Activated CD8-positive, alpha-beta memory T cell treated with anti-CD3 and anti-CD28 coated beads, Interleukin-2, amount 50 U/mL, for 4 hours (primary cell): Measurements from ENCODE around the gene MCAT.
A peak's percentile ranks its signal among the peaks of the same experiment; 100 is the strongest.

Source experiments
- DNase-seq: peaks from one replicate; pipeline ENCODE4 v3.0.0-alpha.2; 2020

The MCAT gene

DNA sequence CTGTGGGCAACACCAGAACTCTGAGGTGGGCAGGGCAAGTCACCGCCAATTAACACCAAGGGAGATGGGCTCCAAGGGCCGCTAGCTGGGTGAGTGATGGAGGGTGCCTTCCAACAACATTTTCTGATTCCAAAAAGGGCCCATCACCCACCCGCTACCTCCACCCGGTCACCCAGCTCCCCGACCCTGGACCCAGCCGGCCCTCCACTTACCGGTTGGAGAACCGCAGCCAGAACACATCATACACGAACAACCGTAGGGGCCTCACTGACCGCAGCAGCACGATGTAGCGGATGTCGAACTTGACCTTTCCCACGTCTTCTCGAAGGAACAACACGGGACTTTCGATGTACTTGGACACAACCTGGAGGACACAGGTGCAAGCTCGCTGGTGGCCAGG, 29.0 kb upstream of the MCAT start:
- peak; percentile 6 for DNase-seq

DNA sequence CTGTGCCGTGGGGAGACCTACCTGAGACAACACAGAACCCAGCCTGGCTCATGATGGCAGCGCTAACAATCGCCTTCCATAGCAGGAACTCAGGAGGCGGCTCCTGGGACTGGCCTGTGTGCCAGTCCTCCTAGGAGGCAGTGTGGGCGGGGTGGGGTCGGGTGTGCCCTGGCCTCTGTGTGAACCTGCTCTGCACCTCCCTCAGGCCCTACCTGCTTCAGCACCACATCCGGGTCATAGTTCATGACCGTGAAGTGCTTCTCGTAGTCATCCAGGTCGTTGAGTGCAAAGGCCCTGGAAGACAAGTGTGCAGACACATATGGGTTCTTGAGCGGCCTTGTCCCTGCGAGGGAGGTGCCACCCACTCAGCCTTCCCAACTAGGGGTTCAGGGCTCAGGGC, 28.4 kb upstream of the MCAT start:
- DNase-seq = no peak

DNA sequence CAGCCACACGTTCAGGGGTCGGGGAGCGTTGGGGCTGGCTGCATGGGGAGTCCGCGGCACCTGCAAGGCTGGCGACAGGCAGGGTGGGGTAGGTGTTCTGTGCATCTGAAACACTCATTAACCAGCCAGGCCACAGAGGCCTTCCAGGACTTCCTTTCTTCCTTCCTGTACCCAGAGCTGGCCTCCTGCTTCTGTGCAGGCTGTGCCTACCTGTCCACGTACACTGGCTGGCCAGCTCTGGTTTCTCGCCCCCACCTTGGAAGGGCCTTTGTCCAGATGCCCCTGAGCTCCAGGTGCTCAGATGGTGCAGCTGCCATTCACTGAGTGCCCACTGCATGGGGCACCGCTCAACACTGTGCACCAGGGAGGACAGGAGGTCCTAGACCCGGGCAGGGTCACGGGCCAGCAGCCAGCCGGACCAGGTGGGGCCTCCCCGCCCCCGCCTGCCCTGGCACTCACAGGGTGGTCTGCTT, 27.9 kb upstream of the MCAT start:
- DNase-seq = no peak

DNA sequence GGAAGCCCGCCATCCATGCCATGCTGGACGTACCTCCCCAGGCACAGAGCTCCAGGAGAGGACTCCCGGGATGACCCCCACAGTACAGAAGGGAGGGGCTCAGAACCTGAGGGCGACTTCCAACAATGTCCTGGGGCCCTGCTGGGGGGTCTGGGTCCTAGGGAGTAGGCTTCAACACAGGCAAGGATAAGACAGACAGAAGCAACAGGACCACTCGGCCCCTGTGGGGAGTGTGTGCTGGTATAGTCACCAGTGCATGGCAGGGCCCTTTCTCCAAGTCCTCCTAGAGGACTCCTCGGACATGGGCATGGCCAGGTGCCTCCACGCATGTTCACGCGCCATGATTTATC, 26.9 kb upstream of the MCAT start:
- no peak for DNase-seq

DNA sequence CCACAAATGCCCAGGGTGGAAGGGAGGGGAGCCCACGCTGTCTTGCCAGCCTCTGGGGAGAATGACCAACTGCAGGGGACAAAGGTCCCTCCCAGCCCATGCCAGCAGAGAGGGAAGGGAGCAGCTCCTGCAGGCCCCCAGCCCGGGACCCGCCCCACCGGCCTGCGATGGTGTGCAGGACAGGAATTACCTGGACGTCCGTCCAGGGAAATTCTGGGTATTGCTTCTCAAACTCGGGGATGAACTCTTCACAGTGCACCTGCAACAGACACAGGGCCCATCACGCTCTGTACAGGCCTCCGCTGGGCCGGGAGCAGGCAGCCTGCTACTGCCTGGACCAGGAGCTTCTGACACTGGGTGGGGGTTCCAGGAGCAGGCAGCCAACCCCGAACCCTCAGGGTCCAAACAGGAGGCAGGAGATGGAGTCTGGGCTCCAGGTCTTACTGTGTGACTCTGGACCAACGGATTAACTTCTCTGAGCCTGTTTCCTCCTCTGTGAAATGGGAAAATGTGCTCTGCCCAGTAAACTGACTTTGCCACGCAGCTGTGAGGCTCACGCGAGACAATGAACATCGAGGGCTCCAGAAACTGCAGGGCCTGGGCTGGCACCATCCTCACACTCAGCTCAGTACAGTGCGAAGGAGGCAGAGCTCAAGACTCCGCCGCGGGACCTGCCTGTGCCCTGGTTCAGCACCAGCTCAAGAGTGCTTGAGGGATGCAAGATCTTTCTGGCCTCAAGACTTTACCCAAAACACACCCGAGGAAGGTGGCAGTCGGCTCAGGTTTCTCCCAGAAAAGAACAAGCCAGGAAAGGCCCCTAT, 26.3 kb upstream of the MCAT start:
- no peak for DNase-seq

DNA sequence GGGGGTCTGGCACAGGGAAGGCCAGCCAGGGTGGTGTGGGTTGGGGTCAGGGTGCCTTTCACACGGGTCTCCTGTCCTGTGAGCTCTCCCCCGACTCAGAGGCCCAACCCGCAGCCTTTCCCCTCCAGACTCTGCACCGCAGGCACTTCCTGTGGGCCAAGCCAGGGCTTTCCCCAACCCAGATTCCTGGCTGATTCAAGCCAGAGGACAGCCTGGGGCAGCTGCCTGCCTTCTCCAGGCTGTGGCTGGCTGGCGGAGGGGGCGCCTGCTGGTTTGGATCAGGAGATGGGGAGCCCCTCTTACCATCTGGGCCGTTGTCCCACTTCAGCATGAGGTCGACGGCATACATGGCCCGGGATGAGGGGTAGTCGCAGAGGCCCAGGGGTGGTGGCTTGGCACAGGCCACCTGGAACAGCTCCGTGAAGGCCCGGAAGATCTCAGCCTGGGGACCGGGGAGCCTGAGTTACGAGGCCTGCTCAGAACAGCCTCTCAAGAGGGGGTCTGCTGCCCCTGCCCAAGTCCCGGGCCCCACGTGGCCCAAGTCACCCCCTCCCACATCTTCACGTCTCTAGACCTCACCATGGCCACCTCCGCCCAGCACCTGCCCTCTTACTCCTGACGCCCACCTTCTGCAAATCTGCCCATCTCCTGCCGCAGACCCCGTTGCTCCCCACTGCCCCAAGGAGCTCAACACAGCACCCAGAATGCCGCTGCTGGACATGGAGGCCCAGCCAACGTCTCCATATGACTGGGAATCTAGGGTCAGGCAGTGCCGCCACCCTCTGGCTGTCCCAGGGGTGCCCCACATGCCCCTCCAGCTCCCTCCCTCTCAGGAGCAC, 25.5 kb upstream of the MCAT start:
- no peak for DNase-seq

DNA sequence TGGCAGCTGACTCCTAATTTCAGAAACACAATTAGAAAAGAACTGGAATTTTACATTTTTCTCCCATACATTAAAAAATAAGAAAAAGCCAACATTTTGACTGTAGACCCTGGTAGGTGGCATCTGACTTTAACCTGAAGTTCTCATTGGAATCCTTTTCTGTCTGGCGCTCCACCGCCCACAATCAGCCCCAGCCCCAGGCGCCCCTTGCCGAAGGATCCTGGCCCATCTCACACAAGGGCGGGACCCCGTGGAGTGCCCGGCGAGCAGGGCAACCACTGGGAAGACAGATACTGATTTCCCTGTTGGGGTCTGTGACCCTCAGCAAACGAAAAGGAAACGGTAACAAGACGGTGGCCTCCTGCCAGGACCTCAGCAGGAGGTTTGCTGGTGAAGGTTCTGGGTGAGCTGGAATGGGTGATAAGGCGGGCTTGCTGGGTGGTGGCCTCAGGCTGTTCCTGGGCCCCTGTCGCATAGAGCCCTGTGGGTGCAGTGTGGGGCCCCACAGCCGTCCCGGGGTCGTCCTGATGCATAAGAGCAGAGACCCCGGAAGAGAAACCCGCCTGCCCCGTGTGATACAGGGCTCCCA, 23.9 kb upstream of the MCAT start:
- DNase-seq = no peak

DNA sequence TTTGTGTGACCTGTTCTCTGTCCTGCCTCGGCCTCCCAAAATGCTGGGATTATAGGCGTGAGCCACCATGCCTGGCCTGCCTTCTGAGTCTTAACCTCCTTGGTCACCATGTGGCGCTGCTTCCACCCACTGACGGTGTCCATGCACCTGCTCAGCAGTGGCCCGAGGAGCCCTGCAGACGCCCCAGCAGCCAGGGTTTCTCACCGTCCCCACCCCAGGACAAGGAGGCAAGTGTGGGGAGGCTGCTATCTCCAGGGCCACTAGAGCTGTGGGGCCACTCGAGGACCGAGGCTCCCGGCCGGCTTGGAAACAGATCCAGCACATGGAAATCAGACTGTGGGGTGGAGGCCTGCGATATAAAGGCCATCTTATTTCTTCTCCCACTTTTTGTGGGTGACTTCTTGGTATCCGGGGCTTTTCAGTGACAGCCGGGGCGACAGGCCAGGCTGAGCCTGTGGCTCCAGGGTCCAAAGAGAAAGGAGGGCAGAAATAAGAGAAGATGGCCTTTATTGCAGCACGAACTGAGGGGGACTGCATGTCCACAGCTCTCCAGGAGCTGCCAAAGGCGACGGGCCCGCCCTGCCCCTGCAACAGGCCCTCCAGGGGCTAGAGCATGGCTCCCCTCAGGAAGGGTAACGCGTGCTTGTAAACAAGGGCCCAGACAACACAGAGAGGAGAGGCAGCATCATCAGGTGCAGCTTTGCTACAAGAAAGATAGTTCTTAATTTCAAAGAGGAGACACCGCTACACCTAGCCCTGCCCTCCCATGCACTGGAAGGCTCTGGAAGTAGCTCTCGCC, 23.1 kb upstream of the MCAT start:
- DNase-seq = no peak

DNA sequence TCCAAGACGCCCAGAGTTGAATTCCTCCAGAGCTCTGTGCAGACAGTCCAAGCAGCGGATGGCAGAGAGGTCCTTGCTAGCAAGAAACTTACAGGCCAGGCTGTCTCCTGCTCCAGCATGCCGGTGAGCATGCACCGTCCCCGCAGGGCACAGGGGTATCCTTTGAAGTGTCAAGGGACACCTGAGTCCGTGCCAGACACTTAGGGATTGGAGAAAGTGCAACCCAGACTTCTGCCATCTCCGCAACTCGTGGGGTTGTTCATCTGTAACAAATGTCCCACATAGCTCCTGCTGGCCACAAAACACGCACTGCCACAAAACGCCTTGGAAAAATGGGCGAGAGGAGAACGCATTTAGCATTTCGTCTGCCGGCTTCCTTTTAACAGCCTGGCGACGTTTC, 21.4 kb upstream of the MCAT start:
- no peak for DNase-seq

DNA sequence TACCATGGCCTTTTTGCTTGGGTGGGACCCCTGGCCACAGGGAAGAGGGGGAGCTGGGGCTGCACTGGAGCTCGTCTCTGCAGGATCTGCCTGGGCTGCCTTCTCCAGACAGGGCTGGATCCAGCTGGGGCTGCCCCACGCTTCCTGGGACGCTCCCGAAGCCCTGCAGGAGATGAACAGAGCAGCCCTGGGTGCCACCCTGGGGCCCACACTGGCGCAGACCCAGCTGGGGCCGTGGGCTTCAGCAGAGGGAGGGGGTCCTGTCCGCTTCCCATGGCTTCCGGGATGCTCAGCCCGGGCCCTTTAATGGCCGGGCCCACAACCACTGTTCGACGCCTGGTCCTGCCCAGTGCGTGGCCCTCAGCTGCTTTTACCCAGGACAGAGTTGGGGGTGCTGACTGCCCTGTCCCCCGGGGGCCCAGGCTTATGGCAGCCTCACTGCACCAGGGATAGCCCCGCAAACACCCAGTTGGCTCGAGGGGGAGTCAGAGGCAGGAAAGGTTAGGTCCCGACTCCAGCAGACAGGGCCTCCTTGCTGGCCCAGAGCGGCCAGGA, 20.1 kb upstream of the MCAT start:
- no peak for DNase-seq

DNA sequence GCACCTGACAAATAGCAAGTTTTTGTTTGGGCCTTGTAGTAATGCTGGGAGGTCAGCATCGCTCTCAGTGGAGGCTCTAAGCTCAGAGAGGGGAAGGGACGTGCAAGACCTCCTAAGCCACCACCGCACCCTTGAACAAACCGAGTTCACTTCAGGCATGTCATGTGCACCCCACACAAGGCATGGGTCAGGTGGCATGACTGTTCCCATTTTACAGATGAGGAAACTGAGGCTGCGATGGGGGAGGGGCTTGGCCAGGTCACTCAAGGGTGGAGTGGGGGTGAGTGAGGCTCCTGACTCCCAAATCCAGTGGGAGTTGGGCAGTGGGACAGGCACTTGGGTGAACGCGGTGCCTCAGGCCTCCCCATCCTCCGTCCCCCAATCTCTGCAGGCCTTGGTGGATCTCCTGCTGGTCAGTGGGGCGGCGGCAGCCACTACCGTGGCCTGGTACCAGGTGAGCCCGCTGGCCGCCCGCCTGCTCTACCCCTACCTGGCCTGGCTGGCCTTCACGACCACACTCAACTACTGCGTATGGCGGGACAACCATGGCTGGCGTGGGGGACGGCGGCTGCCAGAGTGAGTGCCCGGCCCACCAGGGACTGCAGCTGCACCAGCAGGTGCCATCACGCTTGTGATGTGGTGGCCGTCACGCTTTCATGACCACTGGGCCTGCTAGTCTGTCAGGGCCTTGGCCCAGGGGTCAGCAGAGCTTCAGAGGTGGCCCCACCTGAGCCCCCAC, 19.4 kb upstream of the MCAT start:
- no peak for DNase-seq

DNA sequence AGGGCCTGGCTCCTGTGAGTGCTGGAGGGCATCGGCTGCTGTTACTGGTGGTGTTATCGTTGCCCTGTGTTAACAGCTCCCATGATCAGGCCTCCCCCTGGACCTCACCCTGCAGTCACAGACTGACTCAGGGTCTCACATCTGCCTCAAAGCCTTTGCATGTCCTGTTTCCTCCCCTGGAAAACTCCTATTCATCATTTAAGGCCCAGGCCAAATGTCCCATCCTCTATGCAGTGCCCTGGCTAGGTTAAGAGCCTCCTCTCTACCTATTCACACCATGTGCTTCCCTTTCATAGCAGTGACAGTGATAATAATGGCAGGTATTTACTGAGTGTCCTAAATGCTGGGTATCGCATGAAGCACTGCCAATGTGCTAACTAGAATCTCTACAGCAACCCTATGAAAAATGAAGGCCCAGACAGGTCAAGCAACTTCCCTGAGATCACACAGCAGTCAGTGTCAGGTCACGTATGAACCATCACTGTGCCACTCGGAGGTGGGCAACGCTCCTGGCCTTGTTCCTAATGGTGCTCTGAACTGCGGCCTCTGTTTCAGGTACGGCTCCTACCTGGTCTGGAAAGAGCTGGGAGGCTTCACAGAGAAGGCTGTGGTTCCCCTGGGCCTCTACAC, 17.4 kb upstream of the MCAT start:
- DNase-seq = no peak

DNA sequence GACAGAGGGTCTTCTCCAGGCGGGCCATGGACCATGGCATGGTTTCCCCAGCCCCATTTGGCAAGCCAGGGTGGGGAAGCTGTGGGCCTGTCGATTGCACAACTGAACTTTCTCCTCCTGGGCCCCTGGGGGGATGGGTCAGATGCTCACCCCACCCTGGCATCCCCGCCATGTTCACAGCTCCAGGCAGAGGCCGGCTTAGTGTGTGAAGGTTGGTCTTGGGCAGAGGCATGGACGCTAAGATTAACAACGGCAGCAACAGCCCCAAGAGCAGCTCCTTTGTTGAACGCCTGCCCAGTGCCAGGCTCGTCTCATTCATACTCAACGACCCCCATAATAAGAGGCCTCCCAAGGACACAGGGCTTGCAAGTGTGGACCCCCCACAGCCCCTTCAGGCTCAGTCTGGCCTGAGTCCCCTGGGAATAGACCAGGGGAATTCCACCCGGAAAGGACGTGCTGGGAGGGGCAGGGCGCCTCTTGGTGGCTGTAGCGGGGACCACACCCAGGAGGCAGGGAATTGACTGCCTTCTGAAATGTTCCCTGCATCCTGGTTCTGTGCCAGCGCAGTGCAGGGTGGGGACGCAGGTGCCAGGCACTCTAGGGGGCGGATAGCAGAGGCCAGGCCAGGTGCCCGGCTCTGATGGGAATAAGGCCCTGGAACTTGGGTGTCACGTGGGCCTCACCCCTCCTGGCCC, 16.4 kb upstream of the MCAT start:
- no peak for DNase-seq

DNA sequence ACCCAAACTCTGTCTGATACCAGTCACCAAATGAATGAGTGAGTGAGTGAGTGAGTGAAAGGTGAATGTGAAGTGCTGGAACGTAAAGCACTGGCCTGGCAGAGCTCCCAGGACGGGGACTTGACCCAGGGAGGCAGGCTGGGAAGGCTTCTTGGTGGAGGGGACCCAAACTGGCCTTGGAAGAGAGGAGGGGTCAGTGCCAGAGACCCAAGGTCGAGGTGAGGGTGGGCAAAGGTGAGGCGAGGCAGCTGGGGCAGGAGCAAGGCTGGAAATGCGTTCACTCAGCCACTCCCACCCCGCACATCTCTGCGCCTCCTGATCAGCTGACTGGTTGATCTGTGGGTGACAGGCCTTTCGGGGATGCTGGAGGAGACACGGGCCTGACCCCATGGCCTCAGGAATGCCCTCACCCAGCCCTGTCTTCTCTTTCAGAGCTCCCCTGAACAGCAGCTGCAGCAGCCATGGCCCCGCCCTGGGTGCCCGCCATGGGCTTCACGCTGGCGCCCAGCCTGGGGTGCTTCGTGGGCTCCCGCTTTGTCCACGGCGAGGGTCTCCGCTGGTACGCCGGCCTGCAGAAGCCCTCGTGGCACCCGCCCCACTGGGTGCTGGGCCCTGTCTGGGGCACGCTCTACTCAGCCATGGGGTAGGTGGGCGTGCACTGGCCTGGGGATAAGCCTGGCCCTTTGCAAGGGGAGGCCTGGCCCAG, 15.7 kb upstream of the MCAT start:
- DNase-seq = no peak

DNA sequence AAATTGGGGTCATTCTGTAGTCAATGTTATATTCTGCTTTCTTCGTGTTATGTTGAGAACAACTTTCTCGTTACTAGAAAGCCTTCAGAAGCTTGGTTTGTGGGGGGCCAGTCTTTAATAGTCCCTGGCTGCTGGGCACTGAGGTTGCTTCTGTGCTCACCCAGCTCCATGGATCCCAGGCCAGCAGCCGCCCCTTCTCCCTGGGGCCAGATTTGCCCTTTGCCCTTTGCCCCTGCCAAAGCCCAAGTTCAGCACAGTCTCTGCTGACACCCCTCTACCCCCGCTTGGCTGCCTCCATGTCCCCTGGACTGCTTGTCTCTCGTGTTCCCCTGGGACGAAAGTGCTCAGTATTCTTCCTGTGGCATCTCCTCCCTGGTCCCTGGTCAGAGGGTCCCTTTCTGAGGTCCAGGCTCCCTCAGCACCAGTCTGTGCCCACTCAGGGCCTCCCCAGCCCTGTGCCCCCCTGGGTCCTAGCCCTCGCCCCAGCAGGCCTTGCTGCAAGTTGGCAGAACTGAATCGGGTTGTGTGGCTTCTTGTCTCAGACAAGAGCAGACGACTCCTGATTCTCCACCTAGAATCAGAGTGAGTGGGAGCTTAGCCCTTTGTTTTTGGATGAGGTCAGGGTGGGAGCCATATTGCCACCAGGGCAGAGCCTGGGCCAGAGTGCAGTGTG, 14.8 kb upstream of the MCAT start:
- no peak for DNase-seq

DNA sequence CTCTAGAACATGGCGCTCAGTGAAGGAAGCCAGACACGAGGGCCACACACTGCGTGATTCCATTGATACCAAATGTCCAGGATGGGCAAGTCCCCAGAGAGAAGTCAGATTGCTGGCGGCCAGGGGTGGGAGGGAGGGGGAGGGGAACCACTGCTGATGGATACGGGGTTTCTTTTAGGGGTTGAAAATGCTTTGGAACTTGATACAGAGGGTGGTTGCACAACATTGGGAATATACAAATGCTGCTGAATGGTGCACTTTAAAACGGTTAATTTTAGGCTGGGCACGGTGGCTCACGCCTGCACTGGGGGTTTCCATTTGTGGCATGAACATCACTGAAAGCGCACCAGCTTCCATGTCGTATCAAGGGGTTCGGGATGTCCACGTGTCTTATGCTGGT, 13.2 kb upstream of the MCAT start:
- no peak for DNase-seq

DNA sequence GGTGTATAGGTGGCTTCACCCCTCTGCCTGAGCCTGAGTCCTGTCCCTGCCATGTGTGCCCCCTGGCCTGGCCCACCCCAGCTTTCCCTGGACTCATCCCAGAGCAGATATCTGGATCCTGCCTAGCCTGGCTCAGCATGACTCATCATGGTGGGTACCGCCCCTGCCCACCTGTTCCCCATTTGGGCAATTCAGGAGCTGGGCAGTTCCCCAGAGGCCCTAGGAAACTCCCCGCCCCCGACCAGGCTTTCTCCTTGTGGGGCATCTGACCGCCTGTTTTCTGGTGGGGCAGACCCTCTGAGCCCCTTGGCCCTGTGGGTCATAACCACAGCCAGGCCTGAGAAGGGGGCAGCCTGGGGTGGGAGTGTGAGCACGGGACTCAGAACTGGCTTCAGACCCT, 12.6 kb upstream of the MCAT start:
- no peak for DNase-seq

DNA sequence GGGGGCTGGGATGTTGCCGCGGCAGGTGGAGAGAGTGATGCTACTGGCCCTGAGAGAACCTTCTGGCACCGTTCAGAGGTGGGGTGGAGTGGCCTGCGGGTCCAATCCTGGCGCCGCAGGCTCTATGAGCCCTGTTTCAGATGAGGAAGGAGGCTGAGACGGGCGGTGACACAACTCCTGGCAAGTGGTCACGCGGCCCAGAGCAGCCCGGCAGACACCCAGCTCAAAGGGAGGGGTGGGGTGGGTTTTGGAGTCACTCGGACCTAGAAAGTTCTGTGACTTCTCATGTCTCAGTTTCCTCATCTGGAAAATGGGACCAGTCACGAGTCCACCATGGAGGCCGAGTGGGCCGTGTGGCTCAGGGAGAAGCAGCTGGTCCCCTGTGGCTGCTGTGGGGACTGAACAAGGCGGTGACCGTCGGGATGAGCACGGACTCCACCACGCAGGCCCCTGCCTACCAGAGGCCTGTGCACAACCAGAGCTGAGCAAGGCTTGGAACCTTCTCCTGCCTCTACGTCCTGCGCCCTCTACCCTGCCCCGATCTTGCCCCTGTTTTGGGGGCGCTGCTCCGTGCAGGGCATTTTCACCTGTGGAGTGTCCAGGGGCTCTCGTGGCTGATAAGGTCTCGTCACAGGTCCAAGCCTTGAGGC, 11.8 kb upstream of the MCAT start:
- DNase-seq = no peak

DNA sequence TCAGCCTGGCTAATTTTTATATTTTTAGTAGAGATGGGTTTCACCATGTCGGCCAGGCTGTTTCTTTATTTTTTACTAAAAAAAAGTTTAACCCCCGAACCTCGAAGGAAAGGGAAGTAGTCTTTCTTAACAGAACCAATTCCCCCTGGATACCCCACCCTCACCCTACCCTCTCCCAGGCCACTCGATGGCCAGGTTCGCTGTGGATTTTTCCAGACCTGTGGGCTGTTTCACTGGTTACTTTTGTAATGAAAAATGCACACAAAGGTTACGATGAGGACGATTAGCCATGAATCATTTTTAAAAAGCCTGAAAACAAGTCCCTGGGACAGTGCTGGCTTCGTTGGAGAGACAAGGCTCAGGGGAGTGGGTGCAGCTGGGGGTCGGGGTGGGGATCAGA, 10.7 kb upstream of the MCAT start:
- no peak for DNase-seq
